ENCODE measurements around the gene NTM.

The NTM gene

GRCh38 chr11:131537196-131537595 lies 166.8 kb downstream of the NTM start:
- Histone ChIP-seq H3K4me3 (ENCODE audit: low read depth in 1 of 2, low read length in 2 of 2) (no peak overlapping the region), H3K9me3 (ENCODE audit: control insufficient read depth in 1 of 2, low read length in 2 of 2) (no peaks in the 10 kb centered on the region), H3K9ac (ENCODE audit: low read depth in 1 of 2, low read length in 2 of 2) (no peak overlapping the region), H3K36me3 (ENCODE audit: control insufficient read depth in 1 of 2, insufficient read depth in 2 of 2, low read length in 2 of 2) (no peaks in the 10 kb centered on the region), H3K27ac (ENCODE audit: low read depth, low read length) (no peak overlapping the region), H3K27me3 (ENCODE audit: control insufficient read depth in 1 of 2, insufficient read depth in 2 of 2, low read length in 2 of 2) (peaks cover 0 to 3% of the 10 kb centered on the region in 2 donors), H3K4me1 (ENCODE audit: control insufficient read depth in 1 of 2, insufficient read depth in 2 of 2, low read length in 2 of 2) (no peaks in the 10 kb centered on the region)

GRCh38 chr11:131537748-131538147 lies 167.3 kb downstream of the NTM start:
- no peaks in the 10 kb centered on the region for H3K9me3 ChIP-seq (ENCODE audit: control insufficient read depth in 1 of 2, low read length in 2 of 2)
- H3K4me3 ChIP-seq (ENCODE audit: low read depth in 1 of 2, low read length in 2 of 2): no peak overlapping the region
- H3K36me3 ChIP-seq (ENCODE audit: control insufficient read depth in 1 of 2, insufficient read depth in 2 of 2, low read length in 2 of 2): no peaks in the 10 kb centered on the region
- no peaks in the 10 kb centered on the region for H3K4me1 ChIP-seq (ENCODE audit: control insufficient read depth in 1 of 2, insufficient read depth in 2 of 2, low read length in 2 of 2)
- no peak overlapping the region for H3K27ac ChIP-seq (ENCODE audit: low read depth, low read length)
- no peak overlapping the region for H3K9ac ChIP-seq (ENCODE audit: low read depth in 1 of 2, low read length in 2 of 2)
- peaks cover 0 to 3% of the 10 kb centered on the region in 2 donors for H3K27me3 ChIP-seq (ENCODE audit: control insufficient read depth in 1 of 2, insufficient read depth in 2 of 2, low read length in 2 of 2)

DNA sequence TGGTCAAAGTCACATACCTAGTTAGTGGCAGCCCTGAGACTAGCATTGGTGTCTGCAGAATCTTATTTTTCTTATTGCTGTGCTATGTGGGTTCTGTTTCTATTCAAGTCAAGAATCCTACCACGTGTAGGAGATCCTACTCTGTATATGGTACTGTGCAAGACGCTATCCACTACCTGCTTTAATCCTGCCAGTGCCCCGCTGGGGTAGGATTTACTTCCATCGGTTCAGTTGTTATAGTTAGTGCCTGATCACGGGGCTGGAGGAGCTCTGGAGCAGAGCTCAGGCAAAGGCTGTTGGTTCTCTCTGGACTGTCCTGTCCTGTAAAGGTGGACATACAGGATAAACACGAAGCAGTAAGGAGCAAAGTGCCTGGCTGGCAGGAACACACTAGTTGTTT lies 167.9 kb downstream of the NTM start:
- Histone ChIP-seq H3K9ac (ENCODE audit: low read depth in 1 of 2, low read length in 2 of 2) (no peak overlapping the region), H3K36me3 (ENCODE audit: control insufficient read depth in 1 of 2, insufficient read depth in 2 of 2, low read length in 2 of 2) (no peaks in the 10 kb centered on the region), H3K4me1 (ENCODE audit: control insufficient read depth in 1 of 2, insufficient read depth in 2 of 2, low read length in 2 of 2) (no peaks in the 10 kb centered on the region), H3K9me3 (ENCODE audit: control insufficient read depth in 1 of 2, low read length in 2 of 2) (no peaks in the 10 kb centered on the region), H3K27me3 (ENCODE audit: control insufficient read depth in 1 of 2, insufficient read depth in 2 of 2, low read length in 2 of 2) (peaks cover 0 to 3% of the 10 kb centered on the region in 2 donors), H3K4me3 (ENCODE audit: low read depth in 1 of 2, low read length in 2 of 2) (no peak overlapping the region), H3K27ac (ENCODE audit: low read depth, low read length) (no peak overlapping the region)

DNA sequence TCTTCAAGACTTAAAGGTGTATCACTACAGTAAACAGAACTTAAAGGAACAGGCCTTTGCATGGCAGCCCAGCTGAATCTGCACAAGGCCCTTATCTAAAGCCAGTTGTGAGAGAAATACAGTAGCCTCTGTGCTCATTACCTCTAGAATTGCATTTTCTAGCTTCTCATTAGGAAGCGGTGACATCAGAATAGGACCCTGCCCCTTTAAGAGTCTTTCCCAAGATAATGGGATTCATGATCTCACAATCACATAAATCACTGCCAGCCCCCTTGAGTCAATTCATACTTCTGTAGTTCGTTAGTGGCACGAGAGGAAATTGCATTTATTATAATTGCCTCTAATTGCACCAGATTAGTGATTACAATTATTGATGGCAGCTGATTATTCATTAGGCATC lies 170.3 kb downstream of the NTM start:
- Histone ChIP-seq H3K9ac (ENCODE audit: low read depth in 1 of 2, low read length in 2 of 2) (no peak overlapping the region), H3K4me1 (ENCODE audit: control insufficient read depth in 1 of 2, insufficient read depth in 2 of 2, low read length in 2 of 2) (no peaks in the 10 kb centered on the region), H3K27ac (ENCODE audit: low read depth, low read length) (no peak overlapping the region)

DNA sequence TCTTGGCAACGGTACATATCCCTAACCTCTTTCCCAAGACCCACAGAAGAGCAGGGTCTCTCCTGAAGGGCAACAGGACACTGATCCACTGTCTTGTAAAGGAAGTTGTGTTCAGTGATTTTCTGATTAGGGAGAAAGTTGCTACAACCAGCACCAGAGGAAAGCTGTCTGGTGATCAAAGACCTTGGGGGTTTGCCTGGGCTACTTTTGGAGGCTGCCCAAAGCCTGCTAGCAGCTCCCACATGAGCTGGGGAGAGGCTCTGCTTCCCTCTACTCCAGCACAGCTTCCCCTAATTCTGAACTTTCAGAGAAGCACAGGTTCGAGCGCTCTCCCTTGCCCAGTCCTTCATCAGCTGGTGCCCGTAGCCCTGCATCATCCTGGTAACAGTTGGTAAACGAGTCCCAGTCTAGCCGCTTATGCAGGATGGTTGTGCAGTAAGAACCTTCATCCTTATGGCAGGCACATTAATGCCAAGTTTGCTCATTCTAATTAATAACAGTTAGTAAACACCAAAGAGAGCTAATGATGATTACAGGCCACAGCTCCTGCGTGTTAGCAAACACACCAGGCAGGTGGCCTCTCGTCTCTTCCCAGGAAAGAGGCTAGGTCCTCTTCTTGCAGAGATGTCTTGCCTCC lies 173.1 kb downstream of the NTM start:
- Histone ChIP-seq H3K27ac (ENCODE audit: low read depth, low read length) (no peak overlapping the region), H3K9me3 (ENCODE audit: control insufficient read depth in 1 of 2, low read length in 2 of 2) (no peaks in the 10 kb centered on the region), H3K4me3 (ENCODE audit: low read depth in 1 of 2, low read length in 2 of 2) (no peak overlapping the region), H3K27me3 (ENCODE audit: control insufficient read depth in 1 of 2, insufficient read depth in 2 of 2, low read length in 2 of 2) (peaks cover 0 to 3% of the 10 kb centered on the region in 2 donors), H3K36me3 (ENCODE audit: control insufficient read depth in 1 of 2, insufficient read depth in 2 of 2, low read length in 2 of 2) (no peaks in the 10 kb centered on the region), H3K9ac (ENCODE audit: low read depth in 1 of 2, low read length in 2 of 2) (no peak overlapping the region), H3K4me1 (ENCODE audit: control insufficient read depth in 1 of 2, insufficient read depth in 2 of 2, low read length in 2 of 2) (no peaks in the 10 kb centered on the region)

More for the DNA sequence above, 170.3 kb downstream of the NTM start:
- no peaks in the 10 kb centered on the region for H3K36me3 ChIP-seq (ENCODE audit: control insufficient read depth in 1 of 2, insufficient read depth in 2 of 2, low read length in 2 of 2)
- H3K4me3 ChIP-seq (ENCODE audit: low read depth in 1 of 2, low read length in 2 of 2): no peak overlapping the region
- H3K9me3 ChIP-seq (ENCODE audit: control insufficient read depth in 1 of 2, low read length in 2 of 2): no peaks in the 10 kb centered on the region
- peaks cover 0 to 3% of the 10 kb centered on the region in 2 donors for H3K27me3 ChIP-seq (ENCODE audit: control insufficient read depth in 1 of 2, insufficient read depth in 2 of 2, low read length in 2 of 2)

DNA sequence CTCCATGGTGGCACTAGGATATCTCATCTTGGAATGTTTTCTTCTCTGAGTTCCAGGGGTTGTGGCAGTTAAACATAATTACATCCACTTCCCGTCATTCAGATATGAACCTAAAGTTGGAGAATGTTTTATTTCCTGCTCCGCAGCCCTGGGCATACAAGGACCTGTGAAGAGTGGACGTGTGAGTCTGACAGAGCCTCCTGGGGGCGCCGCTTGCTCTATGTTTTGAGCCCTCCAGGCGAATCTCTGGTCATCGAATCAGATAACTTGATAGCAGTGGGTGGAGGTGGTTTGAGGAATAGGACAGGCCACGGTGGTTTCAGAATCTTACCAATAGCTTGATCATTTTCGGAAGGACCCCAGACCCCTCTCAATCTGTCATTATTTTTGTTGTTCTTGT lies 174.2 kb downstream of the NTM start:
- no peak overlapping the region for H3K9ac ChIP-seq (ENCODE audit: low read depth in 1 of 2, low read length in 2 of 2)
- no peak overlapping the region for H3K4me3 ChIP-seq (ENCODE audit: low read depth in 1 of 2, low read length in 2 of 2)
- H3K4me1 ChIP-seq (ENCODE audit: control insufficient read depth in 1 of 2, insufficient read depth in 2 of 2, low read length in 2 of 2): no peaks in the 10 kb centered on the region
- peaks cover 0 to 3% of the 10 kb centered on the region in 2 donors for H3K27me3 ChIP-seq (ENCODE audit: control insufficient read depth in 1 of 2, insufficient read depth in 2 of 2, low read length in 2 of 2)
- H3K27ac ChIP-seq (ENCODE audit: low read depth, low read length): no peak overlapping the region
- no peaks in the 10 kb centered on the region for H3K9me3 ChIP-seq (ENCODE audit: control insufficient read depth in 1 of 2, low read length in 2 of 2)
- H3K36me3 ChIP-seq (ENCODE audit: control insufficient read depth in 1 of 2, insufficient read depth in 2 of 2, low read length in 2 of 2): no peaks in the 10 kb centered on the region

DNA sequence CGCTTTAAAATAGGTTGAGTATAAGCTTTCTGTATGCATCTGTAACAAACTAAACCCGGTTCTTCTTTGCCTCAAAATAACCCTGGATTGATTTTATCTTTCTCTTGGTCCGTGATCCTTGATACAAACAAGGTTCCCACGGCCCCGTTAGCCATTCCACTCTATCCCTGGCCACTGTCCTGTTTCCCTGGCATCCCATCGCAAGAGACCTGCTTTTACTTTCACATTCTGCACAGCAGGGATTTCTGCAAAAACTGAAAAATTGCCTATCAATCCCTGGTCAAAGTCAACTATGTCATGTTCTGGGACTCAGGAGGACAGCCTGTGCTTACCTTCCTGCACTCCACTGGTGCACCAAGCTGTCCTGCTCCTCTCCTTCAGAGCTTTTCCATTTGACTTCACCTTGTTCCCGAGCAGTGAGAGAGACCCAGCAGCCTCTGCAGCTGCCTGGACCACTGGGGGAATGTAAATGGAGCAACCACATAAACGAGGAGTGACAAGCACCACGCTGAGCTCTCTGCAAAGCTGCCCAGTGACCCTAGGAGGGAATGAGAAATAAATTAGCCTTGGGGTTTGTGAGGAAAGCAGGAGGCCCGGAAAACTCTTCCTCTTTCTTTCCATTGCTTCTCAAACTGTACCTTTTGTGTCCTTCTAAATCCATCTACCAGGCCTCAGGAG lies 175.9 kb downstream of the NTM start:
- H3K27me3 ChIP-seq (ENCODE audit: control insufficient read depth in 1 of 2, insufficient read depth in 2 of 2, low read length in 2 of 2): peaks cover 0 to 3% of the 10 kb centered on the region in 2 donors
- H3K4me1 ChIP-seq (ENCODE audit: control insufficient read depth in 1 of 2, insufficient read depth in 2 of 2, low read length in 2 of 2): no peaks in the 10 kb centered on the region
- no peak overlapping the region for H3K27ac ChIP-seq (ENCODE audit: low read depth, low read length)
- peak overlapping the region; percentile 17 for H3K4me3 ChIP-seq (ENCODE audit: low read depth in 1 of 2, low read length in 2 of 2)
- no peak overlapping the region for H3K9ac ChIP-seq (ENCODE audit: low read depth in 1 of 2, low read length in 2 of 2)
- no peaks in the 10 kb centered on the region for H3K36me3 ChIP-seq (ENCODE audit: control insufficient read depth in 1 of 2, insufficient read depth in 2 of 2, low read length in 2 of 2)
- no peaks in the 10 kb centered on the region for H3K9me3 ChIP-seq (ENCODE audit: control insufficient read depth in 1 of 2, low read length in 2 of 2)

DNA sequence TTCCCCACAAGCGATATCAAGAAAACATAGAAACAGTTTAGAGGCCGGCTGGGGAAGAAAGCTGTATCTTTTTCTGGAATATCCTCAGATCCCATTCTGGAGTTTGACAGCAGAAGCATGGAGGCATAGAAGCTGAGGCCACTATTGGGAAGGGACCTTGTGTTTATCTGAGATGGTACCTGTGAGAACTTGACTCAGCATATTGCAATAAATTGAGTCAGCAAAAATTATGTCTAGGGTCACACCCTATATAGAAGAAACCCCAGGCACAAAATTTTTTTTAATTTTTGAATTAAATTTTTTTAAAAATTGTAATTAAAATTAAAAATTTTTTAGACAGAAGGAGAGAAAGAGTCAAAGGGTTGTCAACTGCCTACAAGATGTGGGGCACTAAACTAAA lies 178.7 kb downstream of the NTM start:
- Histone ChIP-seq H3K27ac (ENCODE audit: low read depth, low read length) (no peak overlapping the region), H3K9me3 (ENCODE audit: control insufficient read depth in 1 of 2, low read length in 2 of 2) (no peaks in the 10 kb centered on the region), H3K36me3 (ENCODE audit: control insufficient read depth in 1 of 2, insufficient read depth in 2 of 2, low read length in 2 of 2) (no peaks in the 10 kb centered on the region), H3K9ac (ENCODE audit: low read depth in 1 of 2, low read length in 2 of 2) (no peak overlapping the region), H3K4me1 (ENCODE audit: control insufficient read depth in 1 of 2, insufficient read depth in 2 of 2, low read length in 2 of 2) (no peaks in the 10 kb centered on the region), H3K27me3 (ENCODE audit: control insufficient read depth in 1 of 2, insufficient read depth in 2 of 2, low read length in 2 of 2) (peaks cover 0 to 3% of the 10 kb centered on the region in 2 donors), H3K4me3 (ENCODE audit: low read depth in 1 of 2, low read length in 2 of 2) (no peak overlapping the region)

DNA sequence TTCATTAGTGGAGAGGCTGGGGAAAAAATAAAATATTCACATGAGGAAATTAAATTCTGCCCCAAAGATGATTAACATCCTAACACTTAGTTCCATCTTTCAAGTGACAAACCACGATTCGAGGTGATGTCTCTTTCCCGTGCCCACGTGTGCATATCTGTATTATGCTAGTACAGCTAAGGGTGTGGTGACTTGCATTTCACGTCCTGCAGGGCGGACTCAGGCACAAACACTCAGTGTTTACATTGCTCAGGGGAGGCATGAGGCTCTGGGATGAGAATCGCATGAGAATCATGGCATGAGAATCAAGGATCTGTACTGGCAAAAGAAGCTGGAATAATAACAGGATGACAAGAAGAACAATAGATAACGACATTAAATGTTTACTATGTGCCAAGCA lies 179.4 kb downstream of the NTM start:
- no peaks in the 10 kb centered on the region for H3K4me1 ChIP-seq (ENCODE audit: control insufficient read depth in 1 of 2, insufficient read depth in 2 of 2, low read length in 2 of 2)
- H3K9me3 ChIP-seq (ENCODE audit: control insufficient read depth in 1 of 2, low read length in 2 of 2): no peaks in the 10 kb centered on the region
- no peak overlapping the region for H3K4me3 ChIP-seq (ENCODE audit: low read depth in 1 of 2, low read length in 2 of 2)
- no peak overlapping the region for H3K9ac ChIP-seq (ENCODE audit: low read depth in 1 of 2, low read length in 2 of 2)
- no peak overlapping the region for H3K27ac ChIP-seq (ENCODE audit: low read depth, low read length)
- peaks cover 0 to 3% of the 10 kb centered on the region in 2 donors for H3K27me3 ChIP-seq (ENCODE audit: control insufficient read depth in 1 of 2, insufficient read depth in 2 of 2, low read length in 2 of 2)
- no peaks in the 10 kb centered on the region for H3K36me3 ChIP-seq (ENCODE audit: control insufficient read depth in 1 of 2, insufficient read depth in 2 of 2, low read length in 2 of 2)

DNA sequence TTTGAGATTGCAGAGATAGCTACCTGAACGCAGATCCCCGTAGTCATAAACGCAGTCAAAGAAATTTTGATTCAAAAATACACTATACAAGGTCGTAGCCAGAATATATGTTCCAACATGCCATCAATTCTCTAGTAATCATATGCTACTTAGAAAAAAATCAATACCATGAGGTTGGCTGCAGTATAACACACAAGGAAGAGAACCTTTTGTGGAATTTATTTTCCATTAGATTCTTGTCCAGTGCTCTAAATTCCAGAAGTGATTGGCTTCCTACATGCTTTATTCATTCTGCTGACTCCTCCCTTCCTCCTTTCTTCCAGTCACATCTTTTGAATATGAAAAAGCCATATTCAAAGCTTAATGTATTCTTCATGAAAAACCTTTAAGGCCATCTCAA lies 189.9 kb downstream of the NTM start:
- Histone ChIP-seq H3K27ac (ENCODE audit: low read depth, low read length) (no peak overlapping the region), H3K9ac (ENCODE audit: low read depth in 1 of 2, low read length in 2 of 2) (no peak overlapping the region), H3K4me3 (ENCODE audit: low read depth in 1 of 2, low read length in 2 of 2) (no peak overlapping the region)

More for the DNA sequence above, 189.9 kb downstream of the NTM start:
- no peaks in the 10 kb centered on the region for H3K27me3 ChIP-seq (ENCODE audit: control insufficient read depth in 1 of 2, insufficient read depth in 2 of 2, low read length in 2 of 2)
- no peaks in the 10 kb centered on the region for H3K4me1 ChIP-seq (ENCODE audit: control insufficient read depth in 1 of 2, insufficient read depth in 2 of 2, low read length in 2 of 2)
- H3K36me3 ChIP-seq (ENCODE audit: control insufficient read depth in 1 of 2, insufficient read depth in 2 of 2, low read length in 2 of 2): no peaks in the 10 kb centered on the region
- H3K9me3 ChIP-seq (ENCODE audit: control insufficient read depth in 1 of 2, low read length in 2 of 2): no peaks in the 10 kb centered on the region
